Skin epidermis (tissue), 12 donors: Measurements from ENCODE around the gene HEPN1.

Experiments used
- H3K27ac ChIP-seq, 21 experiments: fragments of 200-600 bp; sonication (generic) in 11 of 21; one replicate each; pipeline ENCODE4 v1.5.0; 2020; ENCODE audit warnings: mild to moderate bottlenecking in 3 of 21, inconsistent platforms in 2 of 21, moderate library complexity in 2 of 21
- H3K4me3 ChIP-seq, 7 experiments: fragments of 200-600 bp; sonication (generic) in 2 of 7; one replicate each; pipeline ENCODE4 v1.5.0; 2020; ENCODE audit warnings: inconsistent platforms in 2 of 7, mild to moderate bottlenecking in 2 of 7, moderate library complexity in 1 of 7

Gene HEPN1

GRCh38 chr11:124882339-124883071 lies 36.5 kb upstream of the HEPN1 start:
- Histone ChIP-seq H3K27ac (peak overlapping the region in 4 of 21 experiments; percentile 19 to 54 (median 36)), H3K4me3 (no peak overlapping the region)

GRCh38 chr11:124884340-124884739 lies 34.7 kb upstream of the HEPN1 start:
- H3K4me3 ChIP-seq = no peak overlapping the region
- H3K27ac ChIP-seq = no peak overlapping the region

GRCh38 chr11:124884869-124885479 lies 34.1 kb upstream of the HEPN1 start:
- Histone ChIP-seq H3K27ac (no peak overlapping the region), H3K4me3 (no peak overlapping the region)

GRCh38 chr11:124886476-124886875 lies 32.6 kb upstream of the HEPN1 start:
- no peak overlapping the region for H3K27ac ChIP-seq

GRCh38 chr11:124886978-124887666 lies 31.9 kb upstream of the HEPN1 start:
- H3K27ac ChIP-seq = no peak overlapping the region
- no peak overlapping the region for H3K4me3 ChIP-seq

More at GRCh38 chr11:124886476-124886875, 32.6 kb upstream of the HEPN1 start:
- H3K4me3 ChIP-seq = no peak overlapping the region

- no peak overlapping the region for H3K4me3 ChIP-seq
Measured at GRCh38 chr11:124887667-124888013, 31.4 kb upstream of the HEPN1 start.

GRCh38 chr11:124889191-124890091 lies 29.6 kb upstream of the HEPN1 start:
- H3K27ac ChIP-seq = peak overlapping the region in 1 of 21 experiments; percentile 63
- H3K4me3 ChIP-seq = no peak overlapping the region

More at GRCh38 chr11:124887667-124888013, 31.4 kb upstream of the HEPN1 start:
- H3K27ac ChIP-seq = no peak overlapping the region

GRCh38 chr11:124890151-124890550 lies 28.9 kb upstream of the HEPN1 start:
- H3K27ac ChIP-seq = peak overlapping the region in 1 of 21 experiments; percentile 63

GRCh38 chr11:124890683-124891372 lies 28.2 kb upstream of the HEPN1 start:
- H3K27ac ChIP-seq = peak overlapping the region in 1 of 21 experiments; percentile 35
- H3K4me3 ChIP-seq = no peak overlapping the region

More at GRCh38 chr11:124890151-124890550, 28.9 kb upstream of the HEPN1 start:
- H3K4me3 ChIP-seq = no peak overlapping the region

- peak overlapping the region in 1 of 21 experiments; percentile 35 for H3K27ac ChIP-seq
- H3K4me3 ChIP-seq = no peak overlapping the region
Measured at GRCh38 chr11:124891373-124891861, 27.6 kb upstream of the HEPN1 start.

GRCh38 chr11:124892146-124892545 lies 26.9 kb upstream of the HEPN1 start:
- no peak overlapping the region for H3K4me3 ChIP-seq
- peak overlapping the region in 1 of 21 experiments; percentile 11 for H3K27ac ChIP-seq

- peak overlapping the region in 2 of 21 experiments; percentile 11 to 29 for H3K27ac ChIP-seq
- no peak overlapping the region for H3K4me3 ChIP-seq
Measured at GRCh38 chr11:124892750-124893454, 26.1 kb upstream of the HEPN1 start.

- Histone ChIP-seq H3K27ac (peak overlapping the region in 1 of 21 experiments; percentile 40), H3K4me3 (no peak overlapping the region)
Measured at GRCh38 chr11:124893781-124894401, 25.2 kb upstream of the HEPN1 start.

- H3K4me3 ChIP-seq = peak overlapping the region in 1 of 7 experiments; percentile 26
- peak overlapping the region in 5 of 21 experiments; percentile 24 to 41 (median 30) for H3K27ac ChIP-seq
Measured at GRCh38 chr11:124894606-124895430, 24.2 kb upstream of the HEPN1 start.

GRCh38 chr11:124895471-124895971 lies 23.5 kb upstream of the HEPN1 start:
- Histone ChIP-seq H3K4me3 (peak overlapping the region in 3 of 7 experiments; percentile 7 to 26 (median 14)), H3K27ac (peak overlapping the region in 7 of 21 experiments; percentile 24 to 85 (median 59))

GRCh38 chr11:124896071-124896750 lies 22.8 kb upstream of the HEPN1 start:
- H3K27ac ChIP-seq = peak overlapping the region in 18 of 21 experiments; percentile 35 to 85 (median 68)
- peak overlapping the region in 6 of 7 experiments; percentile 7 to 26 (median 16) for H3K4me3 ChIP-seq
